ENCODE measurements around the gene SLC5A1. TPM values are rescaled to one million over a fixed set of nuclear protein-coding genes. Genes with fewer than 3 reads are reported as not detected.
"Not testable (repeated sequence)": the region's sequence is repeated elsewhere in the genome, so short reads cannot be mapped to it uniquely, and the experiment has no call there.

SLC5A1 gene
- total and polyA plus RNA-seq, 10 donors = 0.24 to 12.9 (median 1.9) TPM

DNA sequence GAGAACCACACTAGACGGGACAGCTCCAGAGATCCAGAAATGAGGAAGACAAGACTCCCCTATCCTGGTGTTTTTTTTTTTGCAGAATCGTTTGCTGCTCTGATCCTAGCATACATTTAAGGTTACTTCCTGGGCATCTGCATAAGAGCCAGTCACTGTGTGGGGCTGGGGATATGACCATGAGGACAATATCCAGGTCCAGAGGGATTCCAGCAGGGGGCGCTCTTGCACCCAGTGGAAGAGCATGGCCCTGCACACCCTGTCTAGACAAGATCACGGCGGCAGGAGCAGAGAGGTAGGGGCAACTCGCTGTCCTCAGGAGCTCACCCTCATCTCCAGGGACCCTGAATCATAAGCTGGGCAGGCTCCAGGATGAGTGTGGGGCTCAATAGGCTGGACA lies 97.6 kb downstream of the SLC5A1 start:
- TF ChIP-seq CTCF (IDR thresholded peaks at IDR 0.05 in 8 of 11, conservative IDR thresholded peaks at IDR 0.05 in 3 of 11) = peak in 4 of 11 experiments; percentile 30 to 40 (median 36)

DNA sequence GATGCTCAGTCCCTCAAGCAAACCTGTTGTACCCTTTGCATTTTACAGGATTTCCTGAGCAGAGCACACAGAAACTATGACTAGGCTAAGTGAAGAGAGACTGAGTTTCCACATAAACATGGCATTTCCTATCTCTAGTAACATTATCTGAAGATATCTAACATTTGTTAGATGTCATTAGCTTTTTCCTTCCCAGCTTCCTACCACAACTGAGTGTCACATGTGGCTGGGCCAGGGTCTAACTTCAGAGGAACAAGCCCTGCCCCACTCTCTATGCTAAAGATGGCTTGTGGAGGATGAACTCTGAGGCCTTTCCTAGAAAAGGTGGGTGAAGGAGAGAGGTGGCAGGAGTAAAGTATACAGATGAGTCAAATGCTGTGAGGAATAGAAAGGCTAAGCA lies 99.5 kb downstream of the SLC5A1 start:
- Histone ChIP-seq H3K27me3 (replicated peaks in 1 of 7) (no peaks in the 10 kb centered on the region), H3K9me3 (peaks cover 0 to 9% (median 8%) of the 10 kb centered on the region in 8 donors), H3K27ac (peak overlapping the region in 1 of 8 donors; percentile 56), H3K4me1 (peaks cover 0 to 26% (median 13%) of the 10 kb centered on the region in 6 donors), H3K36me3 (no peaks in the 10 kb centered on the region), H3K4me3 (no peak overlapping the region)
- TF ChIP-seq POLR2A (IDR thresholded peaks at IDR 0.05) (no peak), POLR2AphosphoS5 (IDR thresholded peaks at IDR 0.05) (no peak), CTCF (IDR thresholded peaks at IDR 0.05 in 8 of 11, conservative IDR thresholded peaks at IDR 0.05 in 3 of 11) (no peak)
- DNase-seq = no peak
- intact Hi-C loops (cut with DNase I; ENCODE audit: low total_unique reads) = no loop called here

More for the DNA sequence above, 97.6 kb downstream of the SLC5A1 start:
- 47 to 64% (median 56%) methylated on average over 2 to 6 of the region's 6 CpGs for WGBS, 5 donors
- H3K9me3 ChIP-seq; H3K27me3 ChIP-seq (replicated peaks in 1 of 7); DNase-seq; H3K4me3 ChIP-seq; intact Hi-C loops (cut with DNase I; ENCODE audit: low total_unique reads); H3K27ac ChIP-seq; H3K36me3 ChIP-seq: not testable (repeated sequence)
- peaks cover 0 to 29% (median 20%) of the 10 kb centered on the region in 6 donors for H3K4me1 ChIP-seq

DNA sequence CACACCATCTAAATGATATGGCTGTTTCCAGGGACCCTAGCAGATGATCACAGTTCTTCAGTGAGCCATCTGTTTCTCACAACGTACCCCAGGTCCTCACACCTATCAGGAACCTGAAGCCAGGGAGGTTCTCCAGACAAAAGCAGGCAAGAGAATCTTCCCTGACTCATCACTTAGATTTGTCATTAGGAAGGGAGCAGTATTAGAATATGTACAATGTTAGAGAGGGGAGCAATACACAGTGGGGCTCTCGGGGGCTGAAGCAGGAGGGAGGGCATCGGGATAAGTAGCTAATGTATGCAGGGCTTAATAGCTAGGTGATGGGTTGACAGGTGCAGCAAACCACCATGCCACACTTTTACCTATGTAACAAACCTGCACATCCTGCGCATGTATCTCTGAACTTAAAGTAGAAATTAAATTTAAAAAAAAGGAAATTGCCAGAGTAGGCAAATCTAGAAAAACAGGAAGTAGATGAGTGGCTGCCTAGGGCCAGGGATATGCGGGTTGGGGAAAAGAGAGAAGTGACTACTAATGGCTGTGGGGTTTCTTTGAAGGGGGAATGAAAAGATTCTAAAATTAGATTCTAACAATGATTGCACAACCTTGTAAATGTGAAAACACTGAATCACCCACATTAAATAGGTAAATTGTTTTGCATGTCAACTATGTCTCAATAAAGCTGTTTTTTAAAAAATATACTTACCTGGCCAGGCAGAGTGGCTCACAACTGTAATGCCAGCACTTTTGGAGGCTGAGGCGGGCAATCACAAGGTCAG lies 101.6 kb downstream of the SLC5A1 start:
- no peaks in the 10 kb centered on the region for H3K27me3 ChIP-seq (replicated peaks in 1 of 7)
- H3K4me3 ChIP-seq = no peak overlapping the region
- peaks cover 0 to 12% (median 8%) of the 10 kb centered on the region in 8 donors for H3K9me3 ChIP-seq
- no peak for TF ChIP-seq CTCF (IDR thresholded peaks at IDR 0.05 in 8 of 11, conservative IDR thresholded peaks at IDR 0.05 in 3 of 11)
- no peak for TF ChIP-seq POLR2A (IDR thresholded peaks at IDR 0.05)
- no peak for TF ChIP-seq POLR2AphosphoS5 (IDR thresholded peaks at IDR 0.05)
- intact Hi-C loops (cut with DNase I; ENCODE audit: low total_unique reads) = no loop called here
- no peak for DNase-seq
- WGBS, 5 donors = 34 to 56% (median 50%) methylated on average over 6 of the region's 6 CpGs
- H3K4me1 ChIP-seq = peaks cover 0 to 17% (median 8%) of the 10 kb centered on the region in 6 donors
- no peaks in the 10 kb centered on the region for H3K36me3 ChIP-seq
- peak overlapping the region in 2 of 8 donors; percentile 44 to 56 for H3K27ac ChIP-seq

GRCh38 chr22:32147128-32147527 lies 104.1 kb downstream of the SLC5A1 start:
- intact Hi-C loops (cut with DNase I; ENCODE audit: low total_unique reads); DNase-seq: not testable (repeated sequence)

DNA sequence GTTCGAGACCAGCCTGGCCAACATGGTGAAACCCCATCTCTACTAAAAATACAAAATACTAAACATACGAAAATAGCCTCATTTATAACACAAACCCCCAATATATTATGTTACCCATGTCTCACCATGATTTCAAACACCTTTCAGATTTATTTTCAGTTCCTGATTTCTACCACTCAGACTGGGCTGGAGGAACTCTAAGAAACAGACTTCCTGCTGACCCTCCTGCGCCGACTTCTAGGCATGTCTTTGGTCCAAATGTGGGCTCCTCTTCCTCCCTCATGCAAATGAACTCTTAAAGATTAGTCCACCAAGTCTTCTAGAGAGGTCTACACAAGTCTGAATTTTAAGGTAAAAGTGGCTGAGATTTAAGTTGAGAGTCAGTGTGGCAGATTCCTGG lies 105.3 kb downstream of the SLC5A1 start:
- H3K4me3 ChIP-seq; intact Hi-C loops (cut with DNase I; ENCODE audit: low total_unique reads); H3K27me3 ChIP-seq (replicated peaks in 1 of 7); H3K27ac ChIP-seq; H3K36me3 ChIP-seq; DNase-seq: not testable (repeated sequence)
- H3K9me3 ChIP-seq = peaks cover 0 to 12% (median 8%) of the 10 kb centered on the region in 8 donors
- peaks cover 0 to 17% (median 8%) of the 10 kb centered on the region in 6 donors for H3K4me1 ChIP-seq
- WGBS, 5 donors = 56 to 72% (median 65%) methylated on average over 4 of the region's 4 CpGs

More at GRCh38 chr22:32147128-32147527, 104.1 kb downstream of the SLC5A1 start:
- WGBS, 5 donors = 87 to 93% (median 91%) methylated on average over 8 of the region's 8 CpGs
- not testable (repeated sequence) for H3K27me3 ChIP-seq (replicated peaks in 1 of 7); H3K27ac ChIP-seq; H3K36me3 ChIP-seq; H3K4me3 ChIP-seq
- H3K4me1 ChIP-seq = peaks cover 0 to 17% (median 8%) of the 10 kb centered on the region in 6 donors
- H3K9me3 ChIP-seq = peaks cover 0 to 12% (median 8%) of the 10 kb centered on the region in 8 donors

- intact Hi-C loops (cut with DNase I; ENCODE audit: low total_unique reads); H3K27me3 ChIP-seq (replicated peaks in 1 of 7); H3K27ac ChIP-seq; H3K36me3 ChIP-seq; H3K4me1 ChIP-seq; H3K4me3 ChIP-seq; DNase-seq: not testable (repeated sequence)
- 39 to 58% (median 42%) methylated on average over 7 of the region's 7 CpGs for WGBS, 5 donors
- peaks cover 0 to 12% (median 8%) of the 10 kb centered on the region in 8 donors for H3K9me3 ChIP-seq
Measured at GRCh38 chr22:32150647-32151046, 107.6 kb downstream of the SLC5A1 start.

- H3K4me3 ChIP-seq; H3K36me3 ChIP-seq; H3K4me1 ChIP-seq; H3K27me3 ChIP-seq (replicated peaks in 1 of 7); H3K27ac ChIP-seq; DNase-seq; intact Hi-C loops (cut with DNase I; ENCODE audit: low total_unique reads): not testable (repeated sequence)
- WGBS, 5 donors = 38 to 63% (median 45%) methylated on average over 6 of the region's 6 CpGs
- peaks cover 0 to 12% (median 8%) of the 10 kb centered on the region in 8 donors for H3K9me3 ChIP-seq
Measured at GRCh38 chr22:32151641-32152040, 108.6 kb downstream of the SLC5A1 start.

GRCh38 chr22:32154727-32155126 lies 111.7 kb downstream of the SLC5A1 start:
- H3K9me3 ChIP-seq; H3K27ac ChIP-seq; H3K4me3 ChIP-seq; DNase-seq; H3K36me3 ChIP-seq; intact Hi-C loops (cut with DNase I; ENCODE audit: low total_unique reads); H3K4me1 ChIP-seq: not testable (repeated sequence)
- WGBS, 5 donors = 82 to 87% (median 86%) methylated on average over 4 of the region's 4 CpGs
- peaks cover 0 to 18% (median 0%) of the 10 kb centered on the region in 7 donors for H3K27me3 ChIP-seq (replicated peaks in 1 of 7)

All from spleen (tissue), 11 donors.